ENCODE results near the gene BCL2L12.

DNA sequence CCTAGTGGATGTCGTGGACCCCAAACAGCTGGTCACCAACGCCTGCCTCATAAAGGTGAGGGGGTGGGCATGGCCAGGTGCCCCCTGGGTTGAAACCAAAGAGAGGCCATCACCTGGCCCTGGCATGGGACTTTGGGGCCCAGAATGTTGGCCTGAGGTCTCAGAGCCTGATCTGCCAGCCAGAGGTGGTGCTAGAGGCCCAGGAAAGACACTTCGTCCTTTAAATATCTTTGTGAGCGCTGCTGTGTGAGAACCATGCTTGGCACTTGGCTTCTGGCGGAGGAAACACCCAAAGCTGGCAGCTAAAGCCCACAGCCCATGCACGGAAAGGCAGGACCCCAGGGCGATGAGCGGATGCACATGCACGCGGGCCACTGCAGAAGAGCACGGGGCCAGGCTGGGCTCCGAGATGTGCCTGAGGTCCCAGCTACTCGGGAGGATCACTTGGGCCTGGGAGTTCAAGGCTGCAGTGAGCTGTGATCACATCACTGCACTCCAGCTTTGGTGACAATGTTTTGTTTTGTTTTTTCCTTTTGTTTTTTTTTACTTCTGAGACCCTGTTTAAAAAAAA is 19.3 kb downstream of the BCL2L12 start:
- no peak for TF ChIP-seq EGR1 (IDR thresholded peaks at IDR 0.05; ENCODE audit: low read depth)
- no peak for TF ChIP-seq POLR2AphosphoS5 (IDR thresholded peaks at IDR 0.05; ENCODE audit: low read depth, low read length)
- no peak; a peak in 1 of 6 replicates for TF ChIP-seq CTCF (IDR thresholded peaks at IDR 0.05 in 2 of 3, conservative IDR thresholded peaks at IDR 0.05 in 1 of 3; ENCODE audit: borderline replicate concordance in 1 of 3, insufficient read depth in 1 of 3, low read depth in 2 of 3, low read length in 2 of 3)
- TF ChIP-seq EZH2 (IDR thresholded peaks at IDR 0.05) = no peak
- TF ChIP-seq YY1 (IDR thresholded peaks at IDR 0.05; ENCODE audit: extremely low read depth, insufficient replicate concordance, low read depth, low read length) = no peak
- no peak for TF ChIP-seq TCF7L2 (IDR thresholded peaks at IDR 0.05; ENCODE audit: borderline replicate concordance, extremely low read depth, insufficient read depth, insufficient read length)
- TF ChIP-seq, protein P1, sequence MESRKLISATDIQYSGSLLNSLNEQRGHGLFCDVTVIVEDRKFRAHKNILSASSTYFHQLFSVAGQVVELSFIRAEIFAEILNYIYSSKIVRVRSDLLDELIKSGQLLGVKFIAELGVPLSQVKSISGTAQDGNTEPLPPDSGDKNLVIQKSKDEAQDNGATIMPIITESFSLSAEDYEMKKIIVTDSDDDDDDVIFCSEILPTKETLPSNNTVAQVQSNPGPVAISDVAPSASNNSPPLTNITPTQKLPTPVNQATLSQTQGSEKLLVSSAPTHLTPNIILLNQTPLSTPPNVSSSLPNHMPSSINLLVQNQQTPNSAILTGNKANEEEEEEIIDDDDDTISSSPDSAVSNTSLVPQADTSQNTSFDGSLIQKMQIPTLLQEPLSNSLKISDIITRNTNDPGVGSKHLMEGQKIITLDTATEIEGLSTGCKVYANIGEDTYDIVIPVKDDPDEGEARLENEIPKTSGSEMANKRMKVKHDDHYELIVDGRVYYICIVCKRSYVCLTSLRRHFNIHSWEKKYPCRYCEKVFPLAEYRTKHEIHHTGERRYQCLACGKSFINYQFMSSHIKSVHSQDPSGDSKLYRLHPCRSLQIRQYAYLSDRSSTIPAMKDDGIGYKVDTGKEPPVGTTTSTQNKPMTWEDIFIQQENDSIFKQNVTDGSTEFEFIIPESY (IDR thresholded peaks at IDR 0.05; ENCODE audit: extremely low read depth, insufficient replicate concordance, low read length) = no peak
- TF ChIP-seq ZNF274 (IDR thresholded peaks at IDR 0.05; ENCODE audit: low read depth, low read length) = no peak
- no peak for TF ChIP-seq POLR2A (IDR thresholded peaks at IDR 0.05; ENCODE audit: borderline replicate concordance, extremely low read depth, insufficient read depth, insufficient read length)
- TF ChIP-seq ELF1 (IDR thresholded peaks at IDR 0.05; ENCODE audit: borderline replicate concordance, low read depth) = no peak
- TF ChIP-seq JUND (IDR thresholded peaks at IDR 0.05) = no peak
- TF ChIP-seq CEBPB (IDR thresholded peaks at IDR 0.05; ENCODE audit: low read depth) = no peak
- TF ChIP-seq SRF (IDR thresholded peaks at IDR 0.05; ENCODE audit: low read depth) = no peak
